Measurements from ENCODE around the gene SHLD1.
"Not testable (repeated sequence)": the region's sequence is repeated elsewhere in the genome, so short reads cannot be mapped to it uniquely, and the experiment has no call there.

The SHLD1 gene

DNA sequence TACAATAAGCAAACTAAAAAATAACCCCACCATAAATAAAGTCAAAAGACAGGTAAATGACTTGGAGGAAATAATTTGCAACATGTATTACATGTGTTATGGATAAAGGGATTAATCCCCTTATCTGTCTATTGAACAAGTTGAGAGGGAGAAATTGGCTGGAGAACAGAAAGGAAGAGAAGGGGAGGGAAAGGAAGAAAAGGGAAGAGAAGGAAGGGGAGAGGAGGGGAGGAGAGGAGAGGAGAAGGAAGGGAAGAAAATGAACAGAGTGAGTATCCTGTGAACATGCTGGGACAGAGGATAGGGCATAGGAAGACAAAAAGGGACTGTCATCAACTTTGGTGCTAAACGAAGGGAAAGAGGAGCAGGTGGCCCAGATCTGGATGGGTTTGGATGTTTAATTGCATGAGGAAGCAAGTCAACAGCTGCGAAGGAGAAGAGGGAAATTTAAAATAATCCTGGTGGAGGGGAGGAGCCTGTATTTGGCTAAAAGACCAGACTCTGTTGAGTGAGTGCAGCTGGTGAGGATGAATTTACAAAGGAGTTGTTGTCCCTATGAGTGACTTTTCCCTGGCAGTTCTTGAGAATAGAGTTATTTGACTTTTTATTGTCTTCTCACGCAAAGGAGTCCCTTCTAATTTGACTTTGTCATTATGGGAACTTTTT, 14.2 kb upstream of the SHLD1 start:
- DNase-seq (ENCODE audit: low read depth in 2 of 2): no peak

DNA sequence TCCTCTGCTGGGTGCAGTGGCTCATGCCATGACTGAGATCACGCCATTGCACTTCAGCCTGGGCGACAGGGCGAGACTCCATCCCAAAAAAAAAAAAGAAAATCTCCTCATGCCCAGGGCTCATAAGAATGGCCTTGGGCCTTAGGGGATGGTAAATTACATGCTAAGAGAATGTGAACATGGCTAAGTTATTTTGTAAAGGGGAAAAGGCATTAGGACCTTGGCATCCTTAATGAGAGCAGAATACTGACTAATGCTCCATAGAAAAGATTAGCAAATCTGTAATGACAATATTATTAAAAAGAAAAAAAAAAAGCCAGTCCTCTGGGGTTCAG, 12.6 kb upstream of the SHLD1 start:
- DNase-seq (ENCODE audit: low read depth in 2 of 2): no peak

DNA sequence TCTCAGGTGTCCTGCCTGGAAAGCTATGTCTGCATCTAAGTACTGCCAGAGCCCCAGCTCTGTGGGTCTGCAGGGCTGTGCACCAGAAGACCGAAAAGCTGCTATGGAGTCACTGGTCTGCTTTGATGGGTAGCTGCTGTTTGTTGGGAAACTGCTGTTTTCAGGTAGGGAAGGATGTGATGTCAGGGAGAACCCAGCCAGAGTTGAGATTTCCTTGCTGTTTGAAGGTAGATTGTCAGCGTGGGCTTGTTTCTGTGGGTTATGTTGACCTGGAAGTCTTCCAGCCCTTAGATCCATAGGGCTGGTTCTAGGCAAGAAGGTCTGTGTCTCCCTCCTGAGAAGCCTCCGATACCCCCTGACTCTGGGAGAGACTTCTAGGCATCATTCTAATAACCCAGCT, 12.2 kb upstream of the SHLD1 start:
- DNase-seq (ENCODE audit: low read depth in 2 of 2): no peak

- DNase-seq (ENCODE audit: low read depth in 2 of 2): not testable (repeated sequence)
Observed at GRCh38 chr20:5740643-5741042, 9.6 kb upstream of the SHLD1 start.

DNA sequence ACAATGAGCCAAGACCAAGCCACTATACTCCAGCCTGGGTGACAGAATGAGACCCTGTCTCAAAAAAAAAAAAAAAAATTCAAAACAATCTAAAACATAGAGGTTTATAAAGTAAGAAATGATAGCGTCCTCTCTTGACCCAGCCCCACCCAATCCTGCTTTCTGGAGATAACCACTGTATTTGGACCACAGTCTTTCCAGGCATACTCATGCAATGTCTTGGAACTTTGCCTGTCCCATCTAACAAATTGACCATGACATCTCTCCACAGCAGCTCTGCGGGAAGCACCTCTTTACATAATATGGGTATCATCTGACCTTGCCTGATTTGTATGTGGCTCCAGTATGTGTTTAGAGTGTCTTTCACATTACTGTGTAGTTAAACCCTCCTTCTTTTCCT, 9.1 kb upstream of the SHLD1 start:
- no peak for DNase-seq (ENCODE audit: low read depth in 2 of 2)

DNA sequence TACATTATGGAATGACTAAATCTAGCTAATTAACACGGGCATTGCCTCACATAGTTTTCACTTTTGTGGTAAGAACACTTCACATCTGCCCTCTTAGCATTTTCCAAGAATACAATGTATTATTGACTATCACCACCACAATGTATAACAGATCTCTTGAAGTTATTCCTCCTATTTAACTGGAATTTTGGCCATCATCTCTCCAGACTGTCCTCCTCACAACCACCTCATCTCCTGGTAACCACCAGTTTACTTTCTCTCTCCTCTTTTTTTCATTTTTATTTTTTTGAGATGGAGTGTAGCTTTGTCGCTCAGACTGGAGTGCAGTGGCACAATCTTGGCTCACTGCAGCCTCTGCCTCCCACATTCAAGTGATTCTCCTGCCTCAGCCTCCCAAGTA, 8.2 kb upstream of the SHLD1 start:
- DNase-seq (ENCODE audit: low read depth in 2 of 2): no peak

- no peak for DNase-seq (ENCODE audit: low read depth in 2 of 2)
Observed at GRCh38 chr20:5745416-5746030, 4.7 kb upstream of the SHLD1 start.

DNA sequence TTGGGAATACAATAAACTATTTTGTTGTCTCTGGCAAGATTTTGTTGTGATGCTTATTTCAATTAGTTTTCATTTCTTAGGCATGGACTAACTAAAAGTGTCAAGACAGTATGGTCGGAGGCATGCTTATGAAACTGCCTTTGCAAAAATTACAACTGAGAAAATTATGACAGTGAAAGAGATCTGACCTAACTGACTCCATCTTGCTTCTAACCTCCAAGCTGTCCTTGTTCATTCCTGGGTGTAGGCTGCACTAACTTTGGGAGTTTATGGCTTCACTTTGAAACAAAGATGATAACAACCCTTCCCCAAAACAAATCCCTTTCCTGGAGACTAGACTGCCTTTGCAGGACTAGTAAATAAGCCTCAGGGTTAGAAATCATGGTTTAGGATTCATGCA, 4.1 kb upstream of the SHLD1 start:
- no peak for DNase-seq (ENCODE audit: low read depth in 2 of 2)

- DNase-seq (ENCODE audit: low read depth in 2 of 2): no peak
Observed at GRCh38 chr20:5748246-5748645, 2.0 kb upstream of the SHLD1 start.

DNA sequence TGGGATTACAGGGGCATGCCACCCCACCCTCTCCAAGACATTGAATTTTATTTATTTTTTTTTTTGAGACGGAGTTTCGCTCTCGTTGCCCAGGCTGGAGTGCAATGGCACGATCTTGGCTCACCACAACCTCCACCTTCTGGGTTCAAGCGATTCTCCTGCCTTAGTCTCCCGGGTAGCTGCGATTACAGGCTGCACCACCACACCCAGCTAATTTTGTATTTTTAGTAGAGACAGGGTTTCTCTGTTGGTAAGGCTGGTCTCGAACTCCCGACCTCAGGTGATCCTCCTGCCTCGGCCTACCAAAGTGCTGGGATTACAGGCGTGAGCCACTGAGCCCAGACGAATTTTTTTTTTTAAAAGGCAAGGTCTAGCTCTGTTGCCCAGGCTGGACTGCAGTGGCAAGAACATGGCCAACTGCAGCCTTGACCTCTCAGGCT, 669 bp upstream of the SHLD1 start:
- not testable (repeated sequence) for DNase-seq (ENCODE audit: low read depth in 2 of 2)

DNA sequence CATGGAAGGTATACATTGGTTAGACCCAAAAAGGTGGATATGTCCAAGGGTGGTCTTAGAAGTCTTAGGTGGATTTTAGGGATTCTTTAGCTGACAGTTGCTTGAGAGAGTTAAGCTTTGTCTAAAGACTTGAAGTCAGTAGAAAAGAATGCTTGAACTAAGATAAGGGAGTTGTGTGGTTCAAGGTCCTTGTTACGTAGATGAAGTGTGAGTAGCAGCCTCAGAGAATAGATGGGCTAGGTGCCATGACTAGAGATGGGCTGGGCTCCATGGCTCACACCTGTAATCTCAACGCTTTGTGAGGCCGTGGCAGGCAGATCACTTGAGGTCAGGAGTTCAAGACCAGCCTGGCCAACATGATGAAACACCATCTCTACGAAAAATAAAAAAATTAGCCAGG, 1.7 kb downstream of the SHLD1 start:
- no peak for DNase-seq (ENCODE audit: low read depth in 2 of 2)

GRCh38 chr20:5753814-5754213, 3.6 kb downstream of the SHLD1 start:
- DNase-seq (ENCODE audit: low read depth in 2 of 2): no peak

DNA sequence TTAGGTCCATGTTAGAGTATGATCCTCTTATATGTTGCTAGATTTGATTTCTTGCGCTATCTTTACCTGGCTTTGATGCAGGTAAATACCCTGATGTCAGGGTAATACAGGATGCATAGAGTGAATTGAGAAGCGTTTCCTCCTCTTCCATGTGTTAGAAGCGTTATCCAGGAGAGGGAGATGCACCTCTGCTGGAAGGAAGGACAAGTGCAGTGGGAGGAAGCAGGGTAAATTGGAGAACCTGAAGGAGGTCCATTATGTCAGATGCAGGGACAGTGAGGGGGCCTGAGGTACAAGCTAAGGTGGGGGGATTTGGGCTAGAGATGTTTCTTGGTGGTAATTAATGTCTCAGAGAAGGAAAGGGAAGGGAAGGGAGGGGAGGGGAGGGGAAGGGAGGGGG, 7.7 kb downstream of the SHLD1 start:
- no peak for DNase-seq (ENCODE audit: low read depth in 2 of 2)

DNA sequence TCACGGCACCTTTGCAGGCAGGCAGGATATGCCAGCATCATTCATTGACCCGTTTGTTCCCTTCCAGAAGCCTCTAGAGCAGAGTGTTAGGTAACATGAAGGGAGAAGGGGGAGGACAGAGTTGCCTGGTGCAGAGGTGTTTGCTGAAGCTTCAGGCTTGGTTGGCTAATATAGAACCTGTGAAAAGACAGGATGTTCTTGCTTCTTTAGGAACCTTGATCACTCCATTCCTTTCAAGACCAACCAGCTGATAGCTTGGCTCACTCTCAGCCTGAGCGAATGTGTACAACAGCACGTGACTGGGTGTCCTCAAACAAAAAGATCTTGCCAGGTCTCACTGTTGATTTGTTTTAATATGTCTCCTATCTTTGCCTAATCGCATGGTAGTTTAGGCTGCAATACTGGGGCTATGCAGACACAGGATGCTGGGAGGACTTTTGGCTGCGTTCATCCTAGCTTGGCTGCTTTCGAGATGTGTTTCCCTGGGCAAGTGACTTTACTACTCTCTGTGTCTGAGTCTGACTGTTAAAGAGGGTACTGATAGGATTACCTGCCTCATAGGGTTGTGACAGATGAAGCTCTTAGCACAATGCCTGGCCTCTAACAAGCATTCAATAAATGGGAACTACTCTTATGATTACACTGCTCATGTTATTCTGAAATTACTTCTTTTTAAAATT, 16.0 kb downstream of the SHLD1 start:
- no peak for DNase-seq (ENCODE audit: low read depth in 2 of 2)

DNA sequence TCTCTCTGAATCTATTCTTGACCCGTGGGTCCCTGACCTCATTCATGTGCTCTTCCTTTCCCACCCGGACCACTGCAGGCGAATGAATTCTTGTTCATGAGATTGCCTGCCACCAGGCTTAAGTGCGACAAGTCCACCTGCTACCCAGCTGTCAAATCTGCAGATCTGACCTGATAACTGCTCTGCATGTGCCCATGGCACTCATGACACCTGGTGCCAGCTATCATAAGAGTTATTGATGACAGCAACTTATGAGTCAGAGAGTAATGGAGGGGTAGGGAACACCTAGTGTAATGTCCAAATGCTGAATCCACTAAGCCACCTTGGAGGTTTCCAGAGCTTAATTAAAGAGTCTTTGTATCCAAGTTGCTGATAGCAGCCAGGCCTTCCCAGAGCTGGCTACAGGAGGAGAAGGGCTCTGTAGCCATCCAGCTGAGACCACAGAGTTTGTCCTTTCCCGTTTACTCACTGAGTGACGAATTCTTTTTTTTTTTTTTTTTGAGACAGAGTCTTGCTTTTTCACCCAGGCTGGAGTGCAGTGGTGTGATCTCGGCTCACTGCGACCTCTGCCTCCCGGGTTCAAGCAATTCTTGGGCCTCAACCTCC, 17.4 kb downstream of the SHLD1 start:
- no peak for DNase-seq (ENCODE audit: low read depth in 2 of 2)

DNA sequence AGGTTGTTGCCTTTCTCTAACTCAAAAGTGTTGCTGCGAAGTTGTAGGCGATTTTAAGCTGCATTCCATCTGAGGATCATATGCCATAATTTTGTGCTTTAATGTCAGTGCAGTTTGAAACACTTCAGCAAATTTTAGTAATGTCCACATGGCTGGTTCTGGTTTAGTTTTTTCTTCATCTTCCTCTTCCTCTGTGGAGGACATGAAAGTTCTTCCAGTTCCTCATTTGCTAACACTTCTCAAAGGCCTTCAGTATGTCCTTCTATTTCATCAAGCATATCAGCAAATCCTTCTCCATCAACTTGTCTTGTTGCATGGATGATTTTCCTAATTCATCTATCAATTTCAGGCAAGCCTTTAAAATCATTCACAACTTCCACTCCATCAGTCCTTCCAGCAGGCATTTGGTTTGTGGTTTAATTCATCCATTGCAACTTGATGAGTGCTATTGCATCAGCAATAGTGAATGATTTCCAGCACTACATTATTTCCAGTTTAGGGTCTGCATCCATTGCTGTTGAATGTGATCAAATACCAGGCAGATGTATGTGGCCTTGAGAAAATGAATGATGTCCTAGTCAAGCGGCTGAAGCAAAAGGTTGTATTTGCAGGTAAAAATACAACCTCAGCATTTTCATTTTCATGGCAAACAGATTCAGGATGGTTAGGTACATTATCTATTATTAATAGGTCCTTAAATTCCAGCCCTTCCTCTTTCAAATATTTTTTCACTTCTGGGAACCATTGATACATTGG, 20.2 kb downstream of the SHLD1 start:
- DNase-seq (ENCODE audit: low read depth in 2 of 2): no peak

DNA sequence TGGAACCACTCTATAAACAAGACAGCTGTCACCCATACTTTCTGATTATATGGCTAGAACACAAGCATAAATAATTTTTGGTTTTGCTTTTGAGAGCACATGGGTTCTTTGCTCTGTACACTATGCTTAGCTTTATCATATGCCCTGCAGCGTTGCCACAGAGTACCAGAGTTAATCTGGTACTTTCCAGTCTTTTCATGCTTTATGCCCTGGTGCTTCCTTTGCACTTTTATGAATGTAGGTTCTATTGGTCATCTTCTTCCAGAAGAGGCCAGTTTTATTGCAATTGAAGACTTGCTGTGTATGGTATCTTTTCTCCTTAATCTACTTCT, 20.8 kb downstream of the SHLD1 start:
- no peak for DNase-seq (ENCODE audit: low read depth in 2 of 2)

DNA sequence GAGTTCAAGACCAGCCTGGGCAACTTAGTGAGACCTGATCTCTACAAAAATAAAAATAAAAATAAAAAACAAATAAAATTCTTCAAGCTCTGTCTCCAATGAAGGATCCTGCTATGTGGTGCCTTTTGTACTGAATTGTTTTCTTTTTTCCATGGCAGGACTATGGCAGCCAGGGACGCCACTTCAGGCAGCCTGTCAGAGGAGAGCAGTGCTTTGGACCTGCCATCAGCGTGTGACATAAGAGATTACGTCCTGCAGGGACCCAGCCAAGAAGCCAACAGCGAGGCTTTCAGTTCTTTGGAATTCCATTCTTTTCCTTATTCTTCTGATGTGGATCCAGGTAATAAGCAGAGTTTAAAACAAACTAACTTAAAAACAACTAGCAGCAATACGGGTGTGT, 22.5 kb downstream of the SHLD1 start:
- no peak for DNase-seq (ENCODE audit: low read depth in 2 of 2)

DNA sequence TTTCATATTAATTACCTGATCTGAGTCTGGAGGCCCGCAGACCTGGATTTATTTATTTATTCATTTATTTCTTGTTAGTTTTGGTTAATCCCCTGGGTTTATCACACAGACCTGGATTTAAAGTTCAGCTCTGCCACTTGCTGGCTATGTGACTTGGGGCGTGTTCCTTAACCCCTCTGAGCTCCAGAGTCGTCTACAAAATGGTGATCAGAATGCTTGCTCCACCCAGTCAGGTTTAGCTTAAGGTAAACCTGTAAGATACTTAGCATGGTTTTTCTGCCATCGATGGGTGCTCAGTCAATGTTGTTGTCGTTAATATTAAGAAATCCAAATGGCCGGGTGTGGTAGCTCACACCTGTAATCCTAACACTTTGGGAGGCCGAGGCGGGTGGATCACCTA, 23.4 kb downstream of the SHLD1 start:
- DNase-seq (ENCODE audit: low read depth in 2 of 2): no peak

DNA sequence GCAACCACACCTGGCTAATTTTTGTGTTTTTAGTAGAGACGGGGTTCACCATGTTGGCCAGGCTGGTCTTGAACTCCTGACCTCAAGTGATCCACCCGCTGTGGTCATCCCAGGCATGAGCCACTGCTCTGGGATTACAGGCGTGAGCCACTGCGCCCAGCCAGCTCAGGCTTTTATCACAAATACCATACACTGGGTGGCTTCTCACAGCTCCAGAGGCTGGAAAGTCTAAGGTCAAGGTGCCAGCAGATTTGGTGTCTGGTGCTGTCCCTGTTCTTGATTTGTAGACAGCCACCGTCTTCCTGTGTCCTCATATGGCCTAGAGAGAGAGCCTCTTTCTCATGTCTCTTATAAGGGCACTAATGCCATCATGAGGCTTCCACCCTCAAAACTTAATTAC, 25.9 kb downstream of the SHLD1 start:
- no peak for DNase-seq (ENCODE audit: low read depth in 2 of 2)

DNA sequence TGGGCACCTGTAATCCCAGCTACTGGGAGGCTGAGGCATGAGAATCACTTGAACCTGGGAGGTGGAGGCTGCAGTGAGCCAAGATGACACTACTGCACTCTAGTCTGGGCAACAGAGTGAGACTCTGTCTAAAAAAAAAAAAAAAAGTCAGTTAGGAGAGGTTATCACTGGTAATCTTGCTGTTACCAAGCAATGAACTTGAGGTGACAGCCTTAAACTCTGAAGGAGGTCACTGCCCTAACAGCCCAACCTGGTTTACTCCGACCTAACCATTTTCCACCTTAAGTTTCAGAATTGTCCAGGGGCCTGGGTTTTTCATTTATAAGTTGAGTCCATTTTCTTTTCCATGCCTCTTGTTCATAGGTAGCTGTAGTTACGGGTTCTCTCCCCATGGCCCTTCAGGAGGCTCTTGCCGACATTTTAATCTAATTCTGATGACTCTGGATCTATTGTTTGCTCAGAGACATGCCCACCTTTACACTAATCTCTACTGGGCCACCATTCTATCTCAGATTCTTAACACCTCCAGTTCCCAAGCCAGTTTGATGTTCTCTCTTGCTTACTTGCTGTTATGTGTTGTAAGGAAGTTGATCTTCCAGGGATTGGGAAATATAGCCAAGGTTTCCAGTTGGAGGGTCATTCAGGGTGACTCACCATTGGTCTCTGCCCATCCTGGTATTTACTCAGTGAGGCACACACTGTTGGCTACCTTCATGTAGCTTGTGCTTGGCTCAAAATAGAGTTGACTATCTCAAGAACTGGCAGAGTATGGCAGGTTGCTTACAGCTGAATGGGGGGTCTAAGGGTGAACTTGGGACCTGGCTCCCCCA, 29.1 kb downstream of the SHLD1 start:
- no peak for DNase-seq (ENCODE audit: low read depth in 2 of 2)

GRCh38 chr20:5780846-5781217, 30.6 kb downstream of the SHLD1 start:
- no peak for DNase-seq (ENCODE audit: low read depth in 2 of 2)

All from stimulated activated CD4-positive, alpha-beta T cell treated with anti-CD3 and anti-CD28 coated beads, Interleukin-1b, Interleukin-23, amount 100 ng/mL, for 4 hours (primary cell).